Measurements from ENCODE around the gene GRIK4. TPM values are rescaled to one million over a fixed set of nuclear protein-coding genes. Genes with fewer than 3 reads are reported as not detected.

GRIK4 gene
- total and polyA plus RNA-seq, 11 donors: 0.04 to 0.45 (median 0.12) TPM; not detected in 6

GRCh38 chr11:120797143-120797542 lies 285.6 kb downstream of the GRIK4 start:
- intact Hi-C loops (cut with DNase I): loop anchor here in 1 of 10 donors (10.0 kb wide), 1 partner anchor 132 kb away; no protein-coding TSS in a partner anchor
- no peak for DNase-seq
- Histone ChIP-seq H3K27me3 (peaks cover 0 to 30% (median 7%) of the 10 kb centered on the region in 9 donors), H3K4me1 (no peaks in the 10 kb centered on the region), H3K4me3 (no peak overlapping the region), H3K36me3 (no peaks in the 10 kb centered on the region), H3K27ac (no peak overlapping the region), H3K9me3 (no peaks in the 10 kb centered on the region)
- WGBS, 4 donors: 68 to 78% (median 69%) methylated on average over 3 to 9 of the region's 9 CpGs
- TF ChIP-seq POLR2A (IDR thresholded peaks at IDR 0.05) (no peak), CTCF (IDR thresholded peaks at IDR 0.05) (no peak)
- ATAC-seq: no peak

- ATAC-seq (no peak), DNase-seq (no peak)
- intact Hi-C loops (cut with DNase I): loop anchor here in 1 of 10 donors (10.0 kb wide), 1 partner anchor 134 kb away; no protein-coding TSS in a partner anchor
- Histone ChIP-seq H3K36me3 (no peaks in the 10 kb centered on the region), H3K4me3 (no peak overlapping the region), H3K27ac (no peak overlapping the region), H3K4me1 (no peaks in the 10 kb centered on the region), H3K27me3 (peaks cover 0 to 18% (median 3%) of the 10 kb centered on the region in 9 donors), H3K9me3 (no peaks in the 10 kb centered on the region)
- 68 to 75% (median 74%) methylated on average over 3 of the region's 3 CpGs for WGBS, 4 donors
- TF ChIP-seq CTCF (IDR thresholded peaks at IDR 0.05): no peak
- TF ChIP-seq POLR2A (IDR thresholded peaks at IDR 0.05): no peak
Observed at GRCh38 chr11:120798854-120799253, 287.3 kb downstream of the GRIK4 start.

DNA sequence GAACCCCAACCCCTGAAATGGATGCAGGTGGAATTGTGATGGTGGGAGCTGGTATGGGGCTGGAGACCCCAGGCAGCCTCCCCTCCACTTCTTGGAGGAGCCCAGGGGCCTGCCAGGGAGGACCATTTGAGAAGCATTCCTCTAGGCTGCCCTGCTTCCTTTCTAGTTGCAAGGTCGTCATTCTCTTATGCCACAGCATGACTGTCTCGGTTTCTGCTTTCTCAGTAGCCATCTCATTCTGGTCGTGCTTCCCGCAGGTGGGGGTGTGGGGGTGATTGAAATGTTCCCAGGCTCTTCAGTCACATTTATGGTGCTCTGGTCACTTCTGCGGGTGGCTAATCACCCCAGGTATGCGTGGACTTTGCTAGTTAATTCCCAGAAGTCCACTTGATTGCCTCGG lies 288.7 kb downstream of the GRIK4 start:
- DNase-seq: no peak
- Histone ChIP-seq H3K9me3 (no peaks in the 10 kb centered on the region), H3K27ac (no peak overlapping the region), H3K4me1 (no peaks in the 10 kb centered on the region), H3K27me3 (peaks cover 0 to 18% (median 0%) of the 10 kb centered on the region in 9 donors), H3K36me3 (no peaks in the 10 kb centered on the region), H3K4me3 (no peak overlapping the region)
- TF ChIP-seq CTCF (IDR thresholded peaks at IDR 0.05) (no peak), POLR2A (IDR thresholded peaks at IDR 0.05) (no peak)
- WGBS, 4 donors: 66 to 73% (median 67%) methylated on average over 7 of the region's 7 CpGs
- intact Hi-C loops (cut with DNase I): loop anchor here in 8 of 10 donors (5.0 to 10.0 kb wide), 3 partner anchors 283 to 288 kb away; partner anchors contain the start of gene GRIK4 (in 7 of the 8)
- ATAC-seq: no peak

DNA sequence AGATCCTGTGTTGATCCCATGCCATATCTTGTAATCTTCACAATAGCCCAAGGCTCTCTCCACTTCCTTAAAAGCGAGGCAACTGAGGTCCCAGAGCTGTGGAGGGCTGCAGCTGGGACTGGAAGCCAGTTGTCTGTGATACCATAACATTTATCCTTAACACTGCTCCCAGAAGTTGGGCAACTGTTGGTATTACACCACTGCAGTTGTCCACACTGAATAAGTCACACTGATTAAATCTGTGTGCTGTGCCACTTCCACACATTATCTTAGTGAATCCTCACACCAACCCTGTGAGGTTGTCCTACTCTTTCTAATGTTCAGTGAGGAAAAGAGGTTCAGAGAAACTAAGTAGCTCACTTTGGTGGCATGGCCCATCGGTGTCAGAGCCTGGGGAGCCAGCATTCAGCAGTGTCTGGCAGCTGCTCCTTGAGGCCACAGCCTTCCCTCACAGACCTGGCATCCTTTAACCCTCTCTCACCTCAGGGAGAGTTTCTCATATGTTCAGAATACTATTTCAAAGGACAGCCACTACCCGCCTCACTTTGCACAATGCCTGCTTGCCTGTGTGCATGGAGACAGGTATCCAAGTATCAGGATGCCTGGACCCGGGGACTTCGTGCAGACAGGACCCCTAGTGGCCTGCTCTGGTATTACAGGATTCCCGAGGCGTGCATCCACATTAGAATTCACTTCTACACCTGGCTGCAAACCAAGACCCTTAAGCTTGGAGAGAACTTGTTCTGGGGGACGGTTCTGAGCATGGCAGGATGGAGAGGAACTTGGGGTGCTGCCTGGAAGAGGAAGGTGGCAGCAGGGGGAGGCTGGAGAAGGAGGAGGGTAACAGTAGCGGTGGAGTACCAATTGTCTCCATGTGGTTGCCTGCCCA lies 290.5 kb downstream of the GRIK4 start:
- no peak for TF ChIP-seq POLR2A (IDR thresholded peaks at IDR 0.05)
- TF ChIP-seq CTCF (IDR thresholded peaks at IDR 0.05): peak; percentile 71 to 93 (median 87)
- H3K27ac ChIP-seq: no peak overlapping the region
- no peaks in the 10 kb centered on the region for H3K9me3 ChIP-seq
- WGBS, 4 donors: 29 to 36% (median 30%) methylated on average over 9 of the region's 9 CpGs
- intact Hi-C loops (cut with DNase I): loop anchor here (1.0 to 10.0 kb wide), 5 partner anchors 285 to 291 kb away; partner anchors contain the start of gene GRIK4 (in 9 of the 10)
- peak; percentile 42 to 66 (median 44) for DNase-seq
- ATAC-seq: peak in 2 of 4 donors; percentile 59
- no peaks in the 10 kb centered on the region for H3K36me3 ChIP-seq
- H3K27me3 ChIP-seq: peaks cover 0 to 22% (median 0%) of the 10 kb centered on the region in 9 donors
- no peaks in the 10 kb centered on the region for H3K4me1 ChIP-seq
- H3K4me3 ChIP-seq: no peak overlapping the region
